Tibial nerve (tissue), 4 donors: Measurements from ENCODE around the gene KRT36. TPM values are rescaled to one million over a fixed set of nuclear protein-coding genes. Genes with fewer than 3 reads are reported as not detected.

ENCODE experiments used
- DNase-seq, 2 donors: peaks; one replicate each; pipeline ENCODE4 v3.0.0-alpha.2; 2019; ENCODE audit warnings: low spot score in 2 of 2
- H3K27ac ChIP-seq, 4 donors: fragments of 200-600 bp; sonication (generic) in 3 of 4; one replicate each; pipeline ENCODE4 v1.5.1; 2017 to 2019; ENCODE audit warnings: mild to moderate bottlenecking in 1 of 4
- H3K27me3 ChIP-seq, 2 donors: fragments of 200-600 bp; sonication (generic) in 1 of 2; one replicate each; pipeline versions ENCODE4 v1.5.1 to v1.6.0; 2017 to 2019
- H3K36me3 ChIP-seq, 3 donors: fragments of 200-600 bp; sonication (generic); one replicate each; pipeline ENCODE4 v1.5.1; 2018 to 2019
- H3K4me1 ChIP-seq, 4 donors: fragments of 200-600 bp; sonication (generic) in 3 of 4; one replicate each; pipeline ENCODE4 v1.5.1; 2017 to 2019
- H3K4me3 ChIP-seq, 4 donors: fragments of 200-600 bp; sonication (generic) in 3 of 4; one replicate each; pipeline ENCODE4 v1.5.1; 2017 to 2019; ENCODE audit warnings: mild to moderate bottlenecking in 1 of 4, moderate library complexity in 1 of 4
- H3K9me3 ChIP-seq, 4 donors: fragments of 200-600 bp; sonication (generic) in 3 of 4; one replicate each; pipeline ENCODE4 v1.5.1; 2017 to 2019
- EP300 ChIP-seq, 2 donors: sonication (generic); formaldehyde crosslinking; IDR thresholded peaks; one replicate each; pipeline ENCODE4 v1.6.1; 2017; ENCODE audit warnings: antibody characterized with exemption in 2 of 2, mild to moderate bottlenecking in 1 of 2
- POLR2A ChIP-seq, 2 donors: fragments of 450-650 bp; IDR thresholded peaks; one replicate each; pipeline ENCODE4 v1.6.1; 2017; ENCODE audit warnings: antibody characterized with exemption in 2 of 2, mild to moderate bottlenecking in 2 of 2, moderate library complexity in 2 of 2
- WGBS, 2 donors: methylation state at CpG; one replicate each; pipeline ENCODE4 v1.1.5; 2018; 5-methylcytosine and 5-hydroxymethylcytosine counted together
- small RNA-seq: library from RNA; depleted of rRNA; stranded (forward); fragments of <200 nt; gene quantifications from one replicate; pipeline ENCODE3, GENCODE V24; 2016
- total RNA-seq, 4 donors: library from RNA; depleted of rRNA; stranded (reverse); fragments of >200 nt; gene quantifications; one replicate each; pipeline ENCODE4 v1.1.0, GENCODE V29; 2016
- TF ChIP-seq, protein P1 (sequence below), 5 experiments: fragments of 200-600 bp in 3 of 5; fragments of 450-650 bp in 2 of 5; sonication (generic) in 3 of 5; IDR thresholded peaks; one replicate each; pipeline ENCODE4 v1.5.1; 2016 to 2019; ENCODE audit warnings: antibody characterized with exemption in 5 of 5, mild to moderate bottlenecking in 3 of 5, moderate library complexity in 2 of 5

The KRT36 gene
- total RNA-seq, 4 donors from 2014 or later = 0.42 TPM; not detected in 3

DNA sequence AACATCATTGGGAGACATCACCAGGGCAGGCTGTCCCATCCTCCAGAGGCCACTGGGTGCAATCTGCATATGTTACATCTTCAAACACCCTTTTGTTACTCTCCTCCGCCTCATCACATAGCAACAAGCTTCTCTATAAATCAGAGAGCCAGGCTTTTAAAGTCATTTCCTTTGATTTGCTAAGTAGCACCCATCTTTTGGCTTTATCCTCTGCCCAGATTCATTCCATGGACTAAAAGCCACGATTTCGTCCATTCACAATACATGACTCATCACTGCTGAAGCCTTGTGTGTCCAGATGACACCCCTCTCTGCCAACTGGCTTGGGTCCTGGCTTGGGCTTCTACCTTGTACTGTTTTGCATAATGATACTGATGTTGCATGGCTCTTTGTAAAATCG lies 47.0 kb downstream of the KRT36 start:
- Histone ChIP-seq H3K9me3 (no peaks in the 10 kb centered on the region), H3K36me3 (no peaks in the 10 kb centered on the region), H3K4me1 (peaks cover 0 to 10% (median 0%) of the 10 kb centered on the region in 4 donors), H3K4me3 (no peak overlapping the region), H3K27me3 (no peaks in the 10 kb centered on the region), H3K27ac (no peak overlapping the region)
- no peak for DNase-seq
- TF ChIP-seq EP300 (IDR thresholded peaks at IDR 0.05) (no peak), POLR2A (IDR thresholded peaks at IDR 0.05) (no peak)
- TF ChIP-seq, protein P1, sequence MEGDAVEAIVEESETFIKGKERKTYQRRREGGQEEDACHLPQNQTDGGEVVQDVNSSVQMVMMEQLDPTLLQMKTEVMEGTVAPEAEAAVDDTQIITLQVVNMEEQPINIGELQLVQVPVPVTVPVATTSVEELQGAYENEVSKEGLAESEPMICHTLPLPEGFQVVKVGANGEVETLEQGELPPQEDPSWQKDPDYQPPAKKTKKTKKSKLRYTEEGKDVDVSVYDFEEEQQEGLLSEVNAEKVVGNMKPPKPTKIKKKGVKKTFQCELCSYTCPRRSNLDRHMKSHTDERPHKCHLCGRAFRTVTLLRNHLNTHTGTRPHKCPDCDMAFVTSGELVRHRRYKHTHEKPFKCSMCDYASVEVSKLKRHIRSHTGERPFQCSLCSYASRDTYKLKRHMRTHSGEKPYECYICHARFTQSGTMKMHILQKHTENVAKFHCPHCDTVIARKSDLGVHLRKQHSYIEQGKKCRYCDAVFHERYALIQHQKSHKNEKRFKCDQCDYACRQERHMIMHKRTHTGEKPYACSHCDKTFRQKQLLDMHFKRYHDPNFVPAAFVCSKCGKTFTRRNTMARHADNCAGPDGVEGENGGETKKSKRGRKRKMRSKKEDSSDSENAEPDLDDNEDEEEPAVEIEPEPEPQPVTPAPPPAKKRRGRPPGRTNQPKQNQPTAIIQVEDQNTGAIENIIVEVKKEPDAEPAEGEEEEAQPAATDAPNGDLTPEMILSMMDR (IDR thresholded peaks at IDR 0.05) = no peak
- 69 to 76% methylated on average over 4 of the region's 4 CpGs for WGBS, 2 donors

DNA sequence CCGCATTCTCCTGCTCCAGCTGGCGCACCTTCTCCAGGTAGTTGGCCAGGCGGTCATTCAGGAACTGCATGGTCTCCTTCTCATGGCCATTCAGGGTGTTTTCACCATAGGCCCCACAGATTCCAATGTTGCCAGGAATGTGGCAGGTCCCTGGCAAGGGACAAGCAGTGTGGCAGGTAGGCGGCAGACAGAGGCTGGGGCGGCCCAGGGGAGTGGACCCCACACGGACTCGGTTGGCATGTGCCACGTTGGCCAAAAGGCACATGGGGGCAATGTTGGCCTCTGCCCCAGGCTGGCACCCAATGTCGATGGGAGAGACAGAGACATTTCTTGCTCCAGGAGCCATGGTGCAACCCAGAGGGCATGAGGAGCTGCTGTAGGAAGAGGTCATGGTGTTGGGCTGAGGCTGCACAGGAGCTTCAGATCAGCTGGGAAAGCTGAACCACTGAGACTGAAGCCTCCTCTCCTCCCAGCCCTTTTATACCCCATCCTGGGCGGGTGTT lies 49.1 kb downstream of the KRT36 start, which contains the start of gene KRT38:
KRT38 (minus strand) TSS at position 453 of the 503 bp plus-strand sequence; CDS start at position 391, 62 bp downstream.
- H3K27ac ChIP-seq = no peak within 1 kb of the TSS
- no peaks in the 10 kb centered on the region for H3K9me3 ChIP-seq
- H3K4me3 ChIP-seq = no peak within 1 kb of the TSS
- no peak for DNase-seq
- no peak for TF ChIP-seq POLR2A (IDR thresholded peaks at IDR 0.05)
- TF ChIP-seq, protein P1 (IDR thresholded peaks at IDR 0.05) = no peak
- TF ChIP-seq EP300 (IDR thresholded peaks at IDR 0.05) = no peak
- no peaks in the 10 kb centered on the region for H3K4me1 ChIP-seq
- 91 to 97% methylated on average over 10 of the region's 10 CpGs for WGBS, 2 donors
- H3K36me3 ChIP-seq = no peaks in the 10 kb centered on the region
- no peaks in the 10 kb centered on the region for H3K27me3 ChIP-seq

DNA sequence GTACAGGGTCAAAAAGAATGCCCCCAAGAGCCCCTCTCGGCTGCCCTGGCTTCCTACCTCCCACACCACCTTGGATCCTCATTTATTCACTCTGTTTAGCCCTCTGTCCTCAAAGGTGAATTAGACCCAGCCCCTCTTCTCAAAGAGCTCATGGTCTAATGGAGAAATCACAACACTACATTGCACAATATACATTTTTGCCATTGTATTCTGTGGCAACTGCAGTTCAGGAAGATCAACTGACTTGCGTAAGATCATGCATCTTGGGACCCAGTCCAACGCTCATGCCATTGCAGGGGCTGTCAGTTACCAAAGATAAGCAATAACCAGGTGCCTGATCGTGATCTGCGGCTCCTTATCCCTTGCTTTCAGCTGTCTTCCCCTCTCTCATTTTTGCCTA lies 50.3 kb downstream of the KRT36 start:
- Histone ChIP-seq H3K27me3 (no peaks in the 10 kb centered on the region), H3K4me1 (no peaks in the 10 kb centered on the region), H3K4me3 (no peak overlapping the region), H3K36me3 (no peaks in the 10 kb centered on the region), H3K9me3 (no peaks in the 10 kb centered on the region), H3K27ac (no peak overlapping the region)
- TF ChIP-seq POLR2A (IDR thresholded peaks at IDR 0.05) = no peak
- TF ChIP-seq, protein P1 (IDR thresholded peaks at IDR 0.05) = no peak
- TF ChIP-seq EP300 (IDR thresholded peaks at IDR 0.05) = no peak
- no peak for DNase-seq
- WGBS, 2 donors = 70 to 86% methylated on average over 4 to 5 of the region's 5 CpGs

DNA sequence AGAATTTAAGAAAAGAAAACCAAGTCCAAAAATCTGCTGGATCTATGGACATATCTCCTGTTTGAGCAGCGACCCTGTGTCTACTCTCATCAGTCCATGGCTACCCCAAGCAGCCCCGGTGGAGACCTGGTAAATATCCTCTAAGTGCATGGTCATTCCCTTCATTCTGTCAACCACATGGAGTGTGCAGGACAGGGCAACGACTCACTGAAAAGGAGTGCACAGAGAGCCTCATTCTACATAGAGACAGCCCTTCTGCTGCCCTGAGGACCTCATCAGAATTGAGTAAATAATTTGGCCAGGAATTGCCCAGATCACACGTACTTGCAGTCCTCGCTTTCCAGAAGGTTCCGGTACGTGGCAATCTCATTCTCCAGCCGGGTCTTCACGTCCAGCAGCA lies 51.9 kb downstream of the KRT36 start:
- Histone ChIP-seq H3K9me3 (no peaks in the 10 kb centered on the region), H3K36me3 (no peaks in the 10 kb centered on the region), H3K4me1 (no peaks in the 10 kb centered on the region), H3K4me3 (no peak overlapping the region), H3K27ac (no peak overlapping the region), H3K27me3 (no peaks in the 10 kb centered on the region)
- 87 to 89% methylated on average over 9 of the region's 9 CpGs for WGBS, 2 donors
- no peak for DNase-seq
- TF ChIP-seq POLR2A (IDR thresholded peaks at IDR 0.05) (no peak), EP300 (IDR thresholded peaks at IDR 0.05) (no peak)
- TF ChIP-seq, protein P1 (IDR thresholded peaks at IDR 0.05) = no peak

DNA sequence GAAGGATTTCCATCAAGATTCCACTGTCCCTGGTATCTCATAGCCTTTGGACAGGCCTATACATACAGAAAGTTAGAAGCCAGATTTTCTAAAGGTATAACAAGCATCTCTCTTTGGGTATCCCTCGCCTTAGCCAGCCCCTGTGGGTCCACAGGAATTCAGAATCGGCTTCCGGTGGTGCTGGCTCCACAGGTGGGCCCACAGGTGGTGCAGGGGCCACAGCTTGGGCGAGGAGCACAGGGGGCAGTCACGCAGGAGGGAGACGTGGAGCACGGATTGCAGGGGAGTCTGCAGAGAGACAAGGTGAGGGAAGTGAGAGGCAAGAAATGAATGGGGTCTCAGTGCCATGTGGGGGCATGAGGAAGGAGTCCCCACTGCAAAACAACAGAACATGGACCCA lies 52.5 kb downstream of the KRT36 start:
- TF ChIP-seq EP300 (IDR thresholded peaks at IDR 0.05) (no peak), POLR2A (IDR thresholded peaks at IDR 0.05) (no peak)
- TF ChIP-seq, protein P1 (IDR thresholded peaks at IDR 0.05) = no peak
- H3K9me3 ChIP-seq = no peaks in the 10 kb centered on the region
- H3K36me3 ChIP-seq = no peaks in the 10 kb centered on the region
- no peak overlapping the region for H3K27ac ChIP-seq
- no peaks in the 10 kb centered on the region for H3K27me3 ChIP-seq
- H3K4me3 ChIP-seq = no peak overlapping the region
- 85 to 89% methylated on average over 7 of the region's 7 CpGs for WGBS, 2 donors
- DNase-seq = no peak
- H3K4me1 ChIP-seq = no peaks in the 10 kb centered on the region

Small RNAs within 50 kb of the gene (small RNA-seq; reads per million reads assigned to genes)
- gene RNU2-32P = 0.28 reads per million

Other genes with a start within 250 kb of the KRT36 start
- gene KRTAP9-4, start 240.2 kb downstream of the KRT36 start, total RNA-seq = not detected
- gene KRTAP9-9, start 234.5 kb downstream of the KRT36 start, total RNA-seq = not detected
- gene KRTAP9-6, start 224.5 kb downstream of the KRT36 start, total RNA-seq = not detected
- gene KRTAP9-7, start 214.2 kb downstream of the KRT36 start, total RNA-seq = not detected
- not detected for gene KRTAP29-1, start 187.1 kb downstream of the KRT36 start, total RNA-seq
- not detected for gene KRTAP16-1, start 180.6 kb downstream of the KRT36 start, total RNA-seq
- gene KRTAP17-1, start 174.2 kb downstream of the KRT36 start, total RNA-seq = not detected
- not detected for gene KRT33A, start 139.1 kb downstream of the KRT36 start, total RNA-seq
- gene KRT33B, start 120.1 kb downstream of the KRT36 start, total RNA-seq = not detected
- gene KRT34, start 107.6 kb downstream of the KRT36 start, total RNA-seq = not detected
- gene KRT31, start 92.3 kb downstream of the KRT36 start, total RNA-seq = not detected
- not detected for gene KRT37, start 65.3 kb downstream of the KRT36 start, total RNA-seq
- not detected for gene KRT38, start 48.9 kb downstream of the KRT36 start, total RNA-seq
- gene KRT32, start 22.5 kb downstream of the KRT36 start, total RNA-seq = under 1 TPM in 1 of 4 donors, not detected in 3; 0.21 TPM
- not detected for gene KRT35, start 8.8 kb downstream of the KRT36 start, total RNA-seq
- under 1 TPM in 1 of 4 donors, not detected in 3; 0.42 TPM for gene KRT13, start 15.7 kb upstream of the KRT36 start, total RNA-seq
- gene KRT15, start 29.0 kb upstream of the KRT36 start, total RNA-seq = 1 to 10 TPM in 1 of 4 donors, under 1 TPM in 2, not detected in 1; 0.42 to 4.2 (median 0.78) TPM
- gene KRT19, start 38.4 kb upstream of the KRT36 start, total RNA-seq = 1,000 to 10,000 TPM in 2 of 4 donors, 100 to 1,000 TPM in 1, 10 to 100 TPM in 1; 85.5 to 1,774 (median 1,323) TPM
- gene KRT9, start 82.1 kb upstream of the KRT36 start, total RNA-seq = not detected
- gene KRT14, start 97.0 kb upstream of the KRT36 start, total RNA-seq = 10 to 100 TPM in 3 of 4 donors, 1 to 10 TPM in 1; 8.4 to 57.8 (median 34.0) TPM
- gene KRT16, start 122.9 kb upstream of the KRT36 start, total RNA-seq = 10 to 100 TPM in 1 of 4 donors, 1 to 10 TPM in 2, not detected in 1; 2.4 to 12.6 (median 6.6) TPM
- 1 to 10 TPM in 1 of 4 donors, not detected in 3; 1.5 TPM for gene KRT17, start 134.7 kb upstream of the KRT36 start, total RNA-seq
- 100 to 1,000 TPM; 172 to 458 (median 243) TPM for gene EIF1, start 199.0 kb upstream of the KRT36 start, total RNA-seq
- not detected for gene GAST, start 222.4 kb upstream of the KRT36 start, total RNA-seq
- 1 to 10 TPM in 1 of 4 donors, under 1 TPM in 1, not detected in 2; 0.98 to 1.8 TPM for gene HAP1, start 244.7 kb upstream of the KRT36 start, total RNA-seq